ENCODE results near the gene GRN. TPM values are rescaled to one million over a fixed set of nuclear protein-coding genes. Genes with fewer than 3 reads are reported as not detected.

The GRN gene
- total RNA-seq, 1 donor from 2014 or later, result 270 TPM

DNA sequence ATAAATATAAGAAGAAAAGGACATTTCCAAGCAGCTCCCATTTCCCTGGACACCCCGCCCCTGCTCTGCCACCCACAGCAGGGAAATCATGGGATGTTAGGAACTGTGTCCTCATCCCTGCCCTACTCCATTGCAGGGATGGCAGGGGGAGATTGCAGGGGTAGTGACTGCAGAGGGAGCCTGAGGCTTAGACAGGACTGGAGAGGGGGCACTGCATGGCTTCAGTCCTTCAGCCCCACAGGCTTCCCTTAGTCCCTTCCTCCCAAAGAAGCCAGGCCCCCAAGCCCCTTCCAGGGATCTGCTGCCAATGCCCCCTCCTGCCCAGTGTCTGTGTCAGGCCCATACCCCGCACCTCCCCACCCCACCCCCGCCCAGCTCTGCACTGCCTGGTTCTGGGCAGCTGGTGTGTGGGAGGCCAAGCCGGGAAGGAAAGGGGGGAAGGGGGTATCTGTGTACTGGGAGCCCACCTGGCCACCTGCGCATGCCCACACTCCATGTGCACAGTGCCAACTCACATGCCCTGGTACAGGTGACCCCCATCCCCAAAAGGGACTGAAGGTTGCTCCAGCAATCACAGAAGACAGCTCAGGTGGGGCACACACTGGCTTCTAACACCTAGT, 33.4 kb upstream of the GRN start:
- no peaks in the 10 kb centered on the region for H3K36me3 ChIP-seq (ENCODE audit: control insufficient read depth in 3 of 3, insufficient read depth in 3 of 3, low read length in 3 of 3)
- H3K4me3 ChIP-seq (ENCODE audit: low read length in 3 of 3), result no peak overlapping the region
- peaks cover 6 to 11% (median 10%) of the 10 kb centered on the region in 3 donors for H3K4me1 ChIP-seq (ENCODE audit: control insufficient read depth in 3 of 3, insufficient read depth in 3 of 3, low read length in 3 of 3)
- H3K9me3 ChIP-seq (ENCODE audit: control insufficient read depth in 3 of 3, low read length in 3 of 3), result no peaks in the 10 kb centered on the region
- no peak overlapping the region for H3K27ac ChIP-seq (ENCODE audit: low read depth, low read length)
- no peak overlapping the region for H3K9ac ChIP-seq (ENCODE audit: low read depth in 1 of 3, low read length in 3 of 3)
- H3K27me3 ChIP-seq (ENCODE audit: control insufficient read depth in 3 of 3, insufficient read depth in 3 of 3, low read length in 3 of 3), result peaks cover 41 to 52% (median 48%) of the 10 kb centered on the region in 3 donors

DNA sequence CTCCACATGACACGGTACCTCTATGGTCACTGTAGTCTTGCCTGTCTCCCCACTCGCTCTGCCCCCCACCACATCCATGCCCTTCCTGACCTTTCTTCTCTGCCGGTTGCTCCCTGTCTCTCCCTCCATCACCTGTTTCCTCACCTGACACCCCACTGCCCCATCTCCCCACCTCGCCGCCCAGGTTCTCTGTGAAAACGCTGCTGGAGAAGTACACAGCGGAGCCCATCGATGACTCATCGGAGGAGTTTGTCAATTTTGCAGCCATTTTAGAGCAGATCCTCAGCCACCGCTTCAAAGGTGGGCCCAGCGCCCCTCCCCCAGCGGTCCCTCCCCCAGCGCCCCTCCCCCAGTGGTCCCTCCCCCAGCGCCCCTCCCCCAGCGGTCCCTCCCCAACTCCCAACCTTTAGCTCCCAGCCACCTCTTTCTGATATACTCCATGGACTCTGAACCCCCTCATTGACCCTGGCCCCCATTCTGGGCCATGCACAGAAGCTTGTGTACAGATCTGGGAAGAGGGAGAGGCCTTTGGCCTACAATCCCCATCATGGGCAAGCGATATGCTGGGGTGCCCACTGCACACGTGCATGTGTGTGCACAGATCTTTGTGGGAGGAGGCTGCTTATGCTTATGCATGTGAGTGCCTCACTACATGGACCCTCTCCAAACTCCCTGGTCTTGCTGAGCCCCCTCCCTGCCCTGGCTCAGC, 32.6 kb upstream of the GRN start:
- peaks cover 43 to 54% (median 49%) of the 10 kb centered on the region in 3 donors for H3K27me3 ChIP-seq (ENCODE audit: control insufficient read depth in 3 of 3, insufficient read depth in 3 of 3, low read length in 3 of 3)
- H3K36me3 ChIP-seq (ENCODE audit: control insufficient read depth in 3 of 3, insufficient read depth in 3 of 3, low read length in 3 of 3), result no peaks in the 10 kb centered on the region
- peaks cover 4 to 9% (median 8%) of the 10 kb centered on the region in 3 donors for H3K4me1 ChIP-seq (ENCODE audit: control insufficient read depth in 3 of 3, insufficient read depth in 3 of 3, low read length in 3 of 3)
- no peak overlapping the region for H3K9ac ChIP-seq (ENCODE audit: low read depth in 1 of 3, low read length in 3 of 3)
- H3K9me3 ChIP-seq (ENCODE audit: control insufficient read depth in 3 of 3, low read length in 3 of 3), result no peaks in the 10 kb centered on the region
- H3K27ac ChIP-seq (ENCODE audit: low read depth, low read length), result no peak overlapping the region
- H3K4me3 ChIP-seq (ENCODE audit: low read length in 3 of 3), result no peak overlapping the region

DNA sequence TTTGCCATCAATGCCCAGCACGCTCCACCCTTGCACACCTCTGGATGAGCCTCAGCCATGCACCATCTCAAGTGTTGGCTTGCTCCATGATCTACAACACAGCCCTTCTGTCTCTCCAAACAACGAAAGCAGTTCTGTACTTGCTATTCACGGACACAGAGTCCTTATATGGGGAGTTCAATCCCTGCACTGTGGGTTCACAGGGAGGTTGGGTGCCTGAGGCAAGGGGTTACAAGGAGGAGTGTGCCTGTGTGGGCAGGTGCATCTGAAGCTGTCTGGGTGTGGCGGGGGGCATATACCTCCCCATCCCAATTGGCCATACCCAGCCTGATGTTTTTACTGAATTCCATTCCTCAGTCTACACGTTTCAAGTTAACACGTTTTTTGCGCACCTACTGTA, 31.1 kb upstream of the GRN start:
- Histone ChIP-seq H3K27me3 (ENCODE audit: control insufficient read depth in 3 of 3, insufficient read depth in 3 of 3, low read length in 3 of 3) (peaks cover 49 to 60% (median 51%) of the 10 kb centered on the region in 3 donors), H3K9ac (ENCODE audit: low read depth in 1 of 3, low read length in 3 of 3) (no peak overlapping the region)

DNA sequence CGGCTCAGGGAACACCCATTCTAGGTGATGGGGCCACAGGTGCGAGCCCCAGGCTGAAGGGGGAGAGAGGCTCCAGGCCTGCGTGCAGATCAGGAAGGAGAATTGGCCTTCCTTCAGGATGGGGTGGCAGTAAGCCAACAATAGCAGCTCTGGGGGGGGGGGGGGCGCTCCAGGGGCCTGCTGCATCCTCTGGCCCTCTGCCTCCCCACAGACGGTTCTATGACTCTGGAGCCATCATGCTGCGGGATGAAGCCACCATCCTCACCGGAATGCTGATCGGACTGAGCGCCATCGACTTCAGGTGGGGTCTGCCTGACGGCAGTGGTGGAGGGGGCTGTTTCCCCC, 30.6 kb upstream of the GRN start:
- Histone ChIP-seq H3K27me3 (ENCODE audit: control insufficient read depth in 3 of 3, insufficient read depth in 3 of 3, low read length in 3 of 3) (peaks cover 49 to 60% (median 51%) of the 10 kb centered on the region in 3 donors), H3K4me3 (ENCODE audit: low read length in 3 of 3) (no peak overlapping the region), H3K36me3 (ENCODE audit: control insufficient read depth in 3 of 3, insufficient read depth in 3 of 3, low read length in 3 of 3) (peaks cover under 1 to 2% (median 2%) of the 10 kb centered on the region in 3 donors), H3K4me1 (ENCODE audit: control insufficient read depth in 3 of 3, insufficient read depth in 3 of 3, low read length in 3 of 3) (peaks cover 0 to 4% (median 3%) of the 10 kb centered on the region in 3 donors), H3K27ac (ENCODE audit: low read depth, low read length) (no peak overlapping the region), H3K9me3 (ENCODE audit: control insufficient read depth in 3 of 3, low read length in 3 of 3) (no peaks in the 10 kb centered on the region), H3K9ac (ENCODE audit: low read depth in 1 of 3, low read length in 3 of 3) (no peak overlapping the region)

More for the DNA sequence above, 31.1 kb upstream of the GRN start:
- Histone ChIP-seq H3K4me1 (ENCODE audit: control insufficient read depth in 3 of 3, insufficient read depth in 3 of 3, low read length in 3 of 3) (peaks cover 0 to 4% (median 3%) of the 10 kb centered on the region in 3 donors), H3K4me3 (ENCODE audit: low read length in 3 of 3) (no peak overlapping the region), H3K27ac (ENCODE audit: low read depth, low read length) (no peak overlapping the region), H3K36me3 (ENCODE audit: control insufficient read depth in 3 of 3, insufficient read depth in 3 of 3, low read length in 3 of 3) (no peaks in the 10 kb centered on the region), H3K9me3 (ENCODE audit: control insufficient read depth in 3 of 3, low read length in 3 of 3) (no peaks in the 10 kb centered on the region)

DNA sequence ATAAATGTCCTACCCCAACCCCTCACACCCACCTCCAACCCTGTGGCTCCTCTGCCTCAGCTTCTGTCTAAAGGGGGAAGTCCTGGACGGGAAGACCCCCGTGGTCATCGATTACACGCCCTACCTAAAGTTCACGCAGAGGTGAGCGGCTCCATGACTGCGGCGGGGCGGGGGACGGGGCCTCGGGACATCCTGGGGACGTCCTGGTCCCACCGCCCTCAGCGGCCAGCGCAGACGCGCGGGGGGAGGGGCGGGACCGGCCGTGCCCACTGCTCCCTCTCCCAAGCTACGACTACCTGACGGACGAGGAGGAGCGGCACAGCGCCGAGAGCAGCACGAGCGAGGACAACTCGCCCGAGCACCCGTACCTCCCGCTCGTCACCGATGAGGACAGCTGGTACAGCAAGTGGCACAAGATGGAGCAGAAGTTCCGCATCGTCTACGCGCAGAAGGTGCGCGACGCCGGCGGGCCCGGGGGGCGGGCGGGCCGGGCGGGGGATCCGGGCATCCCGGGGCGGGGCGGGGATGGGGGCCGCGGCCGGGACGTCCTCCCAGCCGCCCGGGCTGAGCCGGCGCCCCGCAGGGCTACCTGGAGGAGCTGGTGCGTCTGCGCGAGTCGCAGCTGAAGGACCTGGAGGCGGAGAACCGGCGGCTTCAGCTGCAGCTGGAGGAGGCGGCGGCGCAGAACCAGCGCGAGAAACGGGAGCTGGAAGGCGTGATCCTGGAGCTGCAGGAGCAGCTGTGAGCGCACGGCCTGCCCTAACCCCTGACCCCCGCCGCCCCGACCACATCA, 30.0 kb upstream of the GRN start:
- Histone ChIP-seq H3K9ac (ENCODE audit: low read depth in 1 of 3, low read length in 3 of 3) (no peak overlapping the region), H3K36me3 (ENCODE audit: control insufficient read depth in 3 of 3, insufficient read depth in 3 of 3, low read length in 3 of 3) (peaks cover 5 to 7% (median 6%) of the 10 kb centered on the region in 3 donors), H3K4me3 (ENCODE audit: low read length in 3 of 3) (peak overlapping the region in 1 of 3 donors; percentile 58), H3K9me3 (ENCODE audit: control insufficient read depth in 3 of 3, low read length in 3 of 3) (no peaks in the 10 kb centered on the region), H3K27ac (ENCODE audit: low read depth, low read length) (no peak overlapping the region), H3K4me1 (ENCODE audit: control insufficient read depth in 3 of 3, insufficient read depth in 3 of 3, low read length in 3 of 3) (peaks cover 0 to 4% (median 3%) of the 10 kb centered on the region in 3 donors), H3K27me3 (ENCODE audit: control insufficient read depth in 3 of 3, insufficient read depth in 3 of 3, low read length in 3 of 3) (peaks cover 49 to 60% (median 51%) of the 10 kb centered on the region in 3 donors)

DNA sequence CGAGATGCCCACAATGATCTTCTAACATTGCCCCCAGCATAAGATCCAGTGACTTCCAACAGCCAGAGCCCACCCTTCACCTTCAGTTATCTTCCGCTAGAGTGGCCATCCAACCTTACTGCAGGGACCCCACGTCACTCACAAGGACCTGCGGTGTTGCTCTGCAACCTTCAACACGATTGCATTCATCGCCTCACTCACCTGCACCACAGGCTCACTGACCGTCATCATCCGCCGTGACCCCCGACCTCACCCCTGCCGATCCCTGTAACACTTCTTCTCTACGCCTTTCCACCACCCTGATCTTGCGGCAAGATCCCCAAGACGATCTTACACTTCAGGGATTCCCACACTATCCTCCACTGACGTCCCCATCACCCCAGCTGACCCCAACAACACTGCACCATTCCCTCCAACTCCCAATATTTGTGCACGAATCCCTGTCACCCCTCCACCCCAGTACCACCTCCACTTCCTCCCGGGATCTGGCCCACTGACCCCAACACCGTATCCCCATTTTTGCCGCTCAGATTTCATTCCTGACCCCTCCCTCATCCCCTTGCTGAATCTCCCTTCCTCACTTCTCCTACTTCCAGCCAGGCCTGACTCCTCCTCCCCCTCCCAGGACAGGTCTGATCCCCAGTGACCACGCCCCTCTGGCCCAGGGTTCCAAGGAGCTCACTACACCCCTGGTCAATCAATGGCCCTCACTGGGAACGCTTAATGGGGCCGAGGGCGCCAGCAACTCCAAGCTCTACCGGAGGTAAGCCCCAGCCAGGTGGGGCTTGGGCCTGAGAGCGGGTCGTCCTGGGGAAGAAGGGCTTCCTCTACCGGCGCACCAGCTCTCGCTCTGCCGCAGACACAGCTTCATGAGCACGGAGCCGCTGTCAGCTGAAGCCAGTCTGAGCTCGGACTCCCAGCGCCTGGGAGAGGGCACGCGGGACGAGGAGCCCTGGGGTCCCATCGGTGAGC, 29.1 kb upstream of the GRN start:
- Histone ChIP-seq H3K4me3 (ENCODE audit: low read length in 3 of 3) (no peak overlapping the region), H3K4me1 (ENCODE audit: control insufficient read depth in 3 of 3, insufficient read depth in 3 of 3, low read length in 3 of 3) (peaks cover 0 to 4% (median 3%) of the 10 kb centered on the region in 3 donors), H3K9me3 (ENCODE audit: control insufficient read depth in 3 of 3, low read length in 3 of 3) (no peaks in the 10 kb centered on the region), H3K36me3 (ENCODE audit: control insufficient read depth in 3 of 3, insufficient read depth in 3 of 3, low read length in 3 of 3) (peaks cover 13 to 17% (median 16%) of the 10 kb centered on the region in 3 donors), H3K27ac (ENCODE audit: low read depth, low read length) (no peak overlapping the region), H3K9ac (ENCODE audit: low read depth in 1 of 3, low read length in 3 of 3) (no peak overlapping the region), H3K27me3 (ENCODE audit: control insufficient read depth in 3 of 3, insufficient read depth in 3 of 3, low read length in 3 of 3) (peaks cover 49 to 57% (median 51%) of the 10 kb centered on the region in 3 donors)

DNA sequence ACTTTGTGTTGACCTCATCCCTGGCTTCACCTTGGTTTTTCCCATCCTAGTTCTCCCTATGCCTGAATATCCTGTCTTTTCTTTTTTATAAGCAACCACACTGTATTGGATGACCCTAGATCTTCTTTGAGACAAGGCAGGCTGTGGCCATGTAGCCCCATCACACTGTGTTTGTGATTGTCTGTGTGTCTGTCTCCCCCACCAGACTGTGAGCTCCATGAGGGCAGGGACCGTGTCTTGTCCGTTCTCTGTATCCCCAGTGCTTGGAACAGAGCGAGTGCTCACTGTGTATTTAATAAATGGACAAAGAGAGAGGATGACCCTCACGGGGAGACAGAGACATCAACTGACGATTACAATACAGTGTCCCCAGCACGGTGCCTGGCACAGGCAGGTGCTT, 27.6 kb upstream of the GRN start:
- Histone ChIP-seq H3K4me1 (ENCODE audit: control insufficient read depth in 3 of 3, insufficient read depth in 3 of 3, low read length in 3 of 3) (peaks cover 0 to 5% (median 3%) of the 10 kb centered on the region in 3 donors), H3K27me3 (ENCODE audit: control insufficient read depth in 3 of 3, insufficient read depth in 3 of 3, low read length in 3 of 3) (peaks cover 46 to 54% (median 48%) of the 10 kb centered on the region in 3 donors), H3K4me3 (ENCODE audit: low read length in 3 of 3) (no peak overlapping the region), H3K9ac (ENCODE audit: low read depth in 1 of 3, low read length in 3 of 3) (no peak overlapping the region), H3K9me3 (ENCODE audit: control insufficient read depth in 3 of 3, low read length in 3 of 3) (no peaks in the 10 kb centered on the region), H3K36me3 (ENCODE audit: control insufficient read depth in 3 of 3, insufficient read depth in 3 of 3, low read length in 3 of 3) (peaks cover 27 to 30% (median 29%) of the 10 kb centered on the region in 3 donors), H3K27ac (ENCODE audit: low read depth, low read length) (no peak overlapping the region)

DNA sequence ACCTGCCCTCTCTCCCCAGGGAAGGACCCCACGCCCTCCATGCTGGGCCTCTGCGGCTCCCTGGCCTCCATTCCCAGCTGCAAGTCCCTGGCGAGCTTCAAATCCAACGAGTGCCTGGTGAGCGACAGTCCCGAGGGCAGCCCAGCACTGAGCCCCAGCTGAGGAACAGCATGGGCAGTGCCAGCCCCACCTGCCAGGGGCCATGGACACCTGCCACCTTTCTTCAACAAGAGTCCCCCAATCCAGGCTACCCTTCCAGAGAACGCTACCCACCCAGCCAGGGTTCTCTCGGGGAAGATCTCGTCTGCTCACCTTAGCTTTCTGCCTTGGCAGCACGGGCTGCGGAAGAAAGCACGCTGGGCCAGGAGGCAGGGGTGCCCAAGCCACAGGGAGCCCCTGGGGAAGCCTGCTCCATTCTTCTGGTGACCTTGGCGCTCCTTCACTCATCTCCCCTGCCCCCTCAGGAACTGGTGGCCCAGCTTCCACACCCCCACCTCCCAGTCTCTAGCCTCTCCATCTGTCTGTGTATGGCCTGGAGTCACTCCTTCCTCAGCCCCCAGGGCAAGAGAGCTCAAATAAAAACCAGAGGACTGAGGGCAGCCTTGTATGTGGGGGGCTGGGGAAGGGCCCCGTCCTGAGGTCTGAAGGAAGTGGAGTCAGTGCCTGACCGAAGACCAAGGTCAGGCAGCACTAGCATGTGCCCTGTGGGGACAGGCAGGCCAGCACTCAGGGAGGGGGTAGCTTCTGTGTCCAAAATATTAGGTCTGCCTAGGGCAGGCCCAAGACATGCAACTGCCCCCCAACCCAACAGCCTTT, 26.8 kb upstream of the GRN start:
- Histone ChIP-seq H3K27me3 (ENCODE audit: control insufficient read depth in 3 of 3, insufficient read depth in 3 of 3, low read length in 3 of 3) (peaks cover 40 to 48% (median 43%) of the 10 kb centered on the region in 3 donors), H3K27ac (ENCODE audit: low read depth, low read length) (no peak overlapping the region), H3K9me3 (ENCODE audit: control insufficient read depth in 3 of 3, low read length in 3 of 3) (no peaks in the 10 kb centered on the region), H3K9ac (ENCODE audit: low read depth in 1 of 3, low read length in 3 of 3) (no peak overlapping the region), H3K4me1 (ENCODE audit: control insufficient read depth in 3 of 3, insufficient read depth in 3 of 3, low read length in 3 of 3) (peaks cover under 1 to 8% (median 6%) of the 10 kb centered on the region in 3 donors), H3K4me3 (ENCODE audit: low read length in 3 of 3) (no peak overlapping the region), H3K36me3 (ENCODE audit: control insufficient read depth in 3 of 3, insufficient read depth in 3 of 3, low read length in 3 of 3) (peaks cover 28 to 30% (median 29%) of the 10 kb centered on the region in 3 donors)
